Measurements from ENCODE around the gene KLF6.

KLF6 gene

DNA sequence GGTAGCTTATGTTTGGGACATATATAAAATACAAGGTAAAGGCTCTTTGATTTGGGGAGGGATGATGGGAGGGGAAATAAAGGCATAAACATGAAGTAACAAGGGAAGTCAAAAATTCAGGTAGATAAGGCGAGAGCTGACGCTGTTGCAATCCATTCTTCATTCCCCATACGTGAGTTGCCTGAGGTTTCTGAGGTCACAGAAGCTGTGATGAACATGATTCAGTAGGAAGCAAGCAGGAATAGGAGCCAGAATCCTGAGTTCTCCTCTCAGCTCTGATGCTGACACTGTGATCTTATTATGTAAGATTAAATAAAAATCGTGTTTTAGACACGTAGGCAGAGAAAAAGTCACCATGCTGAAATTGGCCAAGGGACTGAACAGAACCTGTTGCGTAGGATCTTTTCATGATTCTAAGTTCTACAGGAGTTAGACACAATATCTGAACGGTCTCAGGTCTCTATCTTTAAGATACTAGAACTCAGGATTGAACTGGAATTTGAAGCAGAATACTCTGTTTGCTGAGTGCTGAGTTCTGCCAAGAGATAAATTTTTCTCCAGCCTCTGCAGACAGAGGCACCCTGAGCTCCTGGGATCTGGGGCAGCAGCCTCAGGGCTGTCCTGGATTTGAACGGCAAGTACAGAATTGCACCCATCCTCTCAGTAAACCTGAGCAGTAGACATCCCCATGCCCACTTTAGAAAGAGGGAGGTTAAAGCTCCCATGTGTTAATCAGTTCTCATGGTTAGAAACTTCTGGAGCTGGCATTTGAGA lies 21.0 kb downstream of the KLF6 start:
- DNase-seq = peak in 2 of 42 donors; percentile 14 to 44
- intact Hi-C loops (cut with DNase I) = no loop called here

- intact Hi-C loops (cut with DNase I) = no loop called here
Measured at GRCh38 chr10:3763035-3763456, 22.0 kb downstream of the KLF6 start.

DNA sequence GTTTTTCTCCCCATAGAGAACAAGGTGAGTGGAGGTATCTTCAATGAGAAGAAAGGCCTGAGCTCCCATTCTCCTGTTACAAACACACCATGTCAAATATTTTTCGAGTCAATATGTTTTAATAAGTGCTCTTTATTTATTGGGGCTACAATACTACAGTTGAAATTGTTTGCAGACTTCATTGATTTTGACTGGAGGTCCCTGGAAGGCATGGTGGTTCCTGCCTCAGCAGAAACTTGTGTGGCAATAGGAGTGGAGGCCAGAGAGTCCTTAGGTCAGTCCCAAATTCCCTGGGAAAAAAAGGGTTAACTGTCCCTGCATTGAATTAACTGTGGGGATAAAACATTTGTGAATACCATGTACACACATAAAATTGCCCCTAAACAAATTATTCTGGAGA lies 22.7 kb downstream of the KLF6 start:
- peak in 2 of 42 donors; percentile 5 to 6 for DNase-seq
- intact Hi-C loops (cut with DNase I) = no loop called here

More at GRCh38 chr10:3763035-3763456, 22.0 kb downstream of the KLF6 start:
- DNase-seq = peak in 1 of 42 donors; percentile 32

DNA sequence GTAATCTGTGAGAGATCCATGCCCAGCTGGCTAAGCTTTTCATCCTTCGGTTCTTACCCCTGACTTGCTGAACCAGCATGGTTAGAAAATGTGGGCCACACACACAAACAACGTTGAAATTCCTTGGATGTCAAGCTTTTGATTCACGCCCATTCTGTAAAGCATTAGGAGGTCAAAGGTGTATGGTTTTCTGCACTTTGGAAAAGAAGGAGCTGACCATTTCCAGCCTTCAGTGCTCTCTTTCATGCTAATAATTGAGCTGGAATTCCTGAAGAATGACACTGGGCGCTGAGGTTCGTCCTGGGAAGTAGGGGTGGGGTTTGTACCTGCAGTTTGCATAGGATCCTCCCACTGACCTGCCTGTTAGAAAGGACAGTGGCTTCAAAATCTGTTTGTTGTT lies 23.1 kb downstream of the KLF6 start:
- peak in 1 of 42 donors; percentile 24 for DNase-seq
- intact Hi-C loops (cut with DNase I) = no loop called here

DNA sequence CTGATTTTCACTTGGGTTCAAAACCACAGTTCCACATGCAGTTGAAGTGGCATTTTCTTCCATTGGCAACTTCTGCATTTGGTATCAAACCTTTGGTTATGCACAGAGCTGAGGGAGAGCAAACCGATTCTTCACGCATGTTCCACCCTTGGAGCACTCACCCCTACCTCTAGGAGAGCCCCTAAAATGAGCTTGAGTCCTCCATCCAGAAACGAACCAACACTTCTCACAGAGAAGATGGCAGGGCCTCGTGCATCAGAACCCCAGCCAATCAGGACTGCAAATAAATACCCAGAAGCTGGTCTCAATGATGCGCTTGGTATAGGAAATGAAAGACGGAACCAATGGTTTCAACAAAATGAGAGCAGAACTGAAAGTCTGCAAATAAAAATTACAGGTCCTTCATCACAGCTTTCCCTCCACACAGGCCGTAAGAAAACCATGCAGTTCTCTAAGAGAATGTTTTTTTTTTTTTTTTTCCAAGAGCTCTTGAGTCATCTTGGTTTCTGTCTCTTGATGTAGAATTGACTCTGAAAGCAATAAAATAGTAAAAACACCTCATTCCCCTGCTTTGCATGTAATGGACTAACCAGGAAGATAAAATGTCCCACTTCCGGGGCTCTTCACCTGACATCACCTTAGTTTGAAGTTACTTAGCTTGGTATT lies 23.9 kb downstream of the KLF6 start:
- intact Hi-C loops (cut with DNase I) = no loop called here
- DNase-seq = peak in 2 of 42 donors; percentile 33 to 36

DNA sequence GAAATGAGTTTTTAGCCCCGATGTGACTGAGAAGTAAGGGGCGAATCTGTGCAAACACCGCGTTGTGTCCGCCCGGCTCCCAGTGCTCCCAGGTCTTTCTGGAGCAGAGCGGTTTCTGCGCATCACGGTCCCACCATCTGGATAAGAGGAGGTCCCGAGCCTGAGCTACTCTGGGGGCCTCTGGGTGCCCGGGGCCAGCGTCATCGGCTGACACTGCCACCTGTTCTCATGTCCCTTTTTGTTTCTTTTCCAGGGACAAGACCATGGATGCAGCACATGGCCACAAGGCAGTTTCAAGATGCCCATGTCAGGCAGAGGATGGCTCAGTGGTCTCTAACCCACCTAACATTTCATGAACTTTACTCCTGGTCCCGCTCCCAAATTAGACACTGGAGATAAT lies 24.9 kb downstream of the KLF6 start:
- intact Hi-C loops (cut with DNase I) = no loop called here
- DNase-seq = peak in 2 of 42 donors; percentile 27 to 36

DNA sequence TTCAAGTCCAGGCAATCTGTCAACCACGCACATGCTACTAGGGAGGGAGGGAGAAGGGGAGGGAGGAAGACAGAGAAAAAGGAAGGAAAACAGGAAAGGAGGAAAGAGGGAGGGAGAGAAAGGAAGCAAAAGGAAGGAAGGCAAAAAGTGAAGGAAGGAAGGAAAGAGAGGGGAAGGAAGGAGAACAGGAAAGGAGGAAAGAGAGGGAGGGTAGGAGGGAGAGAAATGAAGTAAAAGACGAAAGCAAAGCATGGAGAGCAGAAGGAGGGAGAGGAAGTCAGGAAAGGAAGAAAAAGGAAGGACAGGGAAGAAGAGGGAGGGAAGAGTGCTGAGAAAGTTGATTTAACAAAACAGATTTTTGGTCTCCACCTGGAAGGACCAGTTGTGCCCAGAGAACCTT lies 25.6 kb downstream of the KLF6 start:
- intact Hi-C loops (cut with DNase I) = no loop called here
- no peak for DNase-seq

GRCh38 chr10:3758491-3758970 lies 26.5 kb downstream of the KLF6 start:
- intact Hi-C loops (cut with DNase I) = no loop called here
- peak in 2 of 42 donors; percentile 3 to 14 for DNase-seq

GRCh38 chr10:3757638-3758490 lies 27.1 kb downstream of the KLF6 start:
- intact Hi-C loops (cut with DNase I) = no loop called here
- DNase-seq = peak in 2 of 42 donors; percentile 19 to 37

DNA sequence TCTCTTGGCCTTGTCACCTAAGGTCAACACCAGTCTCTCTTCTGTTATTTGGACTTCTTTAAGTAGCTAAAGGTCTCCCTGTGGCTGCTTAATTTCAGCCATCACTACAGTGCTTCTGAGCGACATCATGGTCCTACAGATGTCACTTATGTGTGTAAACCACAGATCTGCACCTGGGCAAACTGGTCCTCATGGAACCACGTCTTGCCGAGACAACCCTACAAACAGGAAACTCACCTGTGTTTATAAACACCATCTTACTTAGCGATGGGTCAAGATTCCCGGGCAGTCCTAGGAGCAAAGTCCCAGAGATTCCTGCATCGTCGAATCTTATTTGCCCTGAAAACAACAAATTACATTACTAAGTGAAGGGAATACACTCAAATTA lies 27.8 kb downstream of the KLF6 start:
- intact Hi-C loops (cut with DNase I) = no loop called here
- peak in 1 of 42 donors; percentile 24 for DNase-seq

- DNase-seq = peak in 1 of 42 donors; percentile 39
- intact Hi-C loops (cut with DNase I) = no loop called here
Measured at GRCh38 chr10:3756360-3756740, 28.7 kb downstream of the KLF6 start.

- peak in 16 of 42 donors; percentile 29 to 71 (median 58) for DNase-seq
Measured at GRCh38 chr10:3755440-3756359, 29.3 kb downstream of the KLF6 start.

GRCh38 chr10:3754727-3755439 lies 30.1 kb downstream of the KLF6 start:
- intact Hi-C loops (cut with DNase I) = no loop called here

More at GRCh38 chr10:3755440-3756359, 29.3 kb downstream of the KLF6 start:
- intact Hi-C loops (cut with DNase I) = no loop called here

DNA sequence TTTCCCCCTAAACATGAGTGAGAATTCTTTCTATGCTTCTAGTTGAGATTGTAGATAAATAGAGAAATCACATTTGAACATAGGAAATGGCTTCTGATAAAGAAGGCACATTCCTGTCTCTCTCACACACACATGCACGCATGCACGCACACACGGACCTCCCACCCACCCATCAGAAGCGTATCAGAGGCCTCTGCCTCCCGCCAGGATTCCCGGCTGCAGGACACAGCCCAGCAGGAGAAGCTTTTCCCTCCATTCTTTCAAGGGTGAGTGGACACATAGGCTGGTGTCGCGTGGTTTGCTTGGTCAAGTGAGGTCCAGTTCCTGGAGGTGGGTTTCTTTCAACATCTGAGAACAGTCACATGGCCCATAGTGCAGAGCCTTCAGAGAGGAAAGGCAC lies 34.2 kb downstream of the KLF6 start:
- intact Hi-C loops (cut with DNase I) = no loop called here

More at GRCh38 chr10:3754727-3755439, 30.1 kb downstream of the KLF6 start:
- DNase-seq = peak in 36 of 42 donors; percentile 32 to 89 (median 62)

DNA sequence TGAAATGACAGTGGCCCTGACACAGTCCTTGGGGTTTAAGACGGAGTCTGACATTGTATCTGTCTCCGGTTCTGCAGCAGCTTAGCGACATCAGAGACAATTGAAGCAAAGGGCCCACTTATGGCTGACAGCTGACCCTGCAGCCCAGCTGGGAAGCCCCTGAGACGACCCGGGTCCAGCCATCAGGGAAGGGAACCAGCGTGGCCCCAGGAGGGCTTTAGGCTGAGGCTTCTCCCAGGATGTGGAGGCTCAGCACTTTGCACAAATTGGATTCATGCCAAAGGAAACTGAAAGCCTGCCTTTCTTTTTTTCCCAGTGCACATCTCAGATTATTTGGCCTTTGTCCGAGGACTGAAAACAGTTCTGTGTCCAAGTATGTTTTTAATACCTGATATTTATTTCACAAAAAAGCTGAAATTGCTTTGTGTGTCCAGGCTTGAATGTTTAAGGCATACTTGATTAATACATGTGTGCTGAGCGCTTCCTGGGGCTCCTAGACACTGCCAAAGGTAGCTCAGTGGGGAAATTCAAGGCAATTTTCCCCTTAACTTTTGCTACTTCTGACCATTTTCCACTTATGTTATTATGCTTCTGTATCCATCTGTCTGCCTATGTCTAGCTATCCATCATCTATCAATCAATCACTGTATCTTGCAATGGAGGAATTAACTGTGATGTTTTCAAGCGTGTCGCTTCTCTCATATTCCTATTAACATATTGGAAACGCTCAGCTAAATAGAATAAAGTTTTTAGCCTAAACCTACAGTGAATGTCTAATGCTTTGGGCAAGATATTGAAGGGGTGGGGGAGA lies 34.8 kb downstream of the KLF6 start:
- DNase-seq = peak in 11 of 42 donors; percentile 15 to 51 (median 30)
- intact Hi-C loops (cut with DNase I) = no loop called here

More for the DNA sequence above, 34.2 kb downstream of the KLF6 start:
- peak in 1 of 42 donors; percentile 40 for DNase-seq

DNA sequence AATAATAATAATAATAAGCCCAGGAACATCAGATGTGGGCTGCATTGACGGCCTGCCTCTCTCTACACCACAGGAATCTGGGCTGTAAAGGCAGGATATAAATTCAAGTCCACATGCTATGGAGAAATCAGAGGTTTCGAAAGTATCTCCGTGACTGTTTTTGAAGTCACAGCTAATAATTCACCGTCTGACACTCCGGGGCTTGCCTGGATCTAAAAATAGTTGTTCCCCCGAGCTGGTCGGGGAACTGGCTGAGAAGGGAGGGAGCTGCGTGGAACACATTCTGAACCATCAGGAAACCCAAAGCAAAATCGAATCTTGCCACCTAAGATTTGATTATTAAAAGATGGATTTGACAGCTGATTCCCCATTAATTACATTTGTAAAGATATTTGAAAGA lies 35.4 kb downstream of the KLF6 start:
- DNase-seq = peak in 9 of 42 donors; percentile 18 to 48 (median 37)
- intact Hi-C loops (cut with DNase I) = no loop called here

GRCh38 chr10:3749011-3749410 lies 36.0 kb downstream of the KLF6 start:
- intact Hi-C loops (cut with DNase I) = no loop called here
- DNase-seq = peak in 1 of 42 donors; percentile 38
